Skeletal muscle satellite cell (primary cell): ENCODE results near the gene GPRC5B. TPM values are rescaled to one million over a fixed set of nuclear protein-coding genes. Genes with fewer than 3 reads are reported as not detected.

Experiments used
- small RNA-seq: library from RNA; depleted of rRNA; stranded (forward); fragments of <200 nt; gene quantifications from one replicate; pipeline ENCODE3, GENCODE V24; 2012

GPRC5B gene

Small RNA genes within 50 kb of the gene (small RNA-seq; reads per million reads assigned to genes)
- gene LARP7P2: not detected
